Astrocyte (in vitro differentiated cells and primary cell): ENCODE measurements around the gene GTPBP3. TPM values are rescaled to one million over a fixed set of nuclear protein-coding genes. Genes with fewer than 3 reads are reported as not detected.

Source experiments
- DNase-seq: peaks from one replicate; pipeline ENCODE4 v3.0.0-alpha.2; 2010; ENCODE audit warnings: low read depth
- FAIRE-seq: peaks from 2 replicates; lab custom pipeline; 2011; peaks lifted over from hg19 to GRCh38; lab: Jason Lieb, UNC
- H2AFZ ChIP-seq: 2 replicates; pipeline ENCODE4 v1.6.0; 2012; ENCODE audit warnings: low read depth, low read length, inconsistent platforms
- H3K27ac ChIP-seq: 2 replicates; pipeline ENCODE4 v1.5.1; 2011; ENCODE audit warnings: low read depth, low read length, inconsistent platforms
- H3K27me3 ChIP-seq: 2 replicates; pipeline ENCODE4 v1.6.0; 2011; ENCODE audit warnings: low read length, inconsistent platforms; ENCODE audit not compliant: insufficient read depth
- H3K36me3 ChIP-seq: 2 replicates; pipeline ENCODE4 v1.5.1; 2011; ENCODE audit warnings: low read length, inconsistent platforms; ENCODE audit not compliant: insufficient read depth
- H3K4me1 ChIP-seq: 2 replicates; pipeline ENCODE4 v1.5.1; 2011; ENCODE audit warnings: low read length, inconsistent platforms; ENCODE audit not compliant: insufficient read depth
- H3K4me2 ChIP-seq: 2 replicates; pipeline ENCODE4 v1.6.0; 2012; ENCODE audit warnings: low read length, inconsistent platforms
- H3K4me3 ChIP-seq: 2 replicates; pipeline ENCODE4 v1.5.1; 2011; ENCODE audit warnings: low read depth, mild to moderate bottlenecking, low read length, inconsistent platforms; ENCODE audit not compliant: insufficient read depth
- H3K79me2 ChIP-seq: 2 replicates; pipeline ENCODE4 v1.6.0; 2012; ENCODE audit warnings: mild to moderate bottlenecking, low read length, inconsistent platforms; ENCODE audit not compliant: insufficient read depth
- H3K9ac ChIP-seq: 2 replicates; pipeline ENCODE4 v1.6.0; 2012; ENCODE audit warnings: mild to moderate bottlenecking, low read length, inconsistent platforms
- H3K9me3 ChIP-seq: 2 replicates; pipeline ENCODE4 v1.5.1; 2012; ENCODE audit warnings: low read depth, mild to moderate bottlenecking, low read length, inconsistent platforms; ENCODE audit not compliant: insufficient read depth
- H4K20me1 ChIP-seq: 2 replicates; pipeline ENCODE4 v1.6.0; 2012; ENCODE audit warnings: low read length, inconsistent platforms; ENCODE audit not compliant: insufficient read depth
- H3K27ac Mint-ChIP-seq: one replicate; pipeline ENCODE4 v1.8.0; 2021; ENCODE audit warnings: mild to moderate bottlenecking, mixed read lengths; ENCODE audit not compliant: unreplicated experiment
- H3K27me3 Mint-ChIP-seq: one replicate; pipeline ENCODE4 v1.8.0; 2021; ENCODE audit warnings: low read depth, mixed read lengths; ENCODE audit not compliant: unreplicated experiment
- H3K36me3 Mint-ChIP-seq: one replicate; pipeline ENCODE4 v1.8.0; 2021; ENCODE audit warnings: low read depth, mixed read lengths; ENCODE audit not compliant: unreplicated experiment
- H3K4me1 Mint-ChIP-seq: one replicate; pipeline ENCODE4 v1.8.0; 2021; ENCODE audit warnings: low read depth, mixed read lengths; ENCODE audit not compliant: unreplicated experiment
- H3K4me3 Mint-ChIP-seq: one replicate; pipeline ENCODE4 v1.8.0; 2021; ENCODE audit warnings: mild to moderate bottlenecking, moderate library complexity, mixed read lengths; ENCODE audit not compliant: unreplicated experiment
- H3K9me3 Mint-ChIP-seq: one replicate; pipeline ENCODE4 v1.8.0; 2021; ENCODE audit warnings: mild to moderate bottlenecking, mixed read lengths; ENCODE audit not compliant: unreplicated experiment
- CTCF ChIP-seq: IDR thresholded peaks from 2 replicates; pipeline ENCODE4 v1.5.1; 2011; ENCODE audit warnings: low read depth, mild to moderate bottlenecking, inconsistent platforms, low read length, moderate library complexity; ENCODE audit not compliant: insufficient read depth
- EZH2 ChIP-seq: IDR thresholded peaks from 2 replicates; pipeline ENCODE4 v1.6.1; 2012; ENCODE audit warnings: mild to moderate bottlenecking, low read length, inconsistent platforms; ENCODE audit not compliant: insufficient read depth
- total RNA-seq: library from RNA; stranded (reverse); gene quantifications from 2 replicates; pipeline ENCODE4 v1.2.1, GENCODE V29; 2021

The GTPBP3 gene
- total RNA-seq, 1 donor from 2014 or later, result 21.7 TPM

GRCh38 chr19:17311455-17312188, 25.7 kb upstream of the GTPBP3 start:
- Mint-ChIP-seq H3K4me3 (peak overlapping the region; percentile 75), H3K36me3 (peaks cover 10% of the 10 kb centered on the region), H3K9me3 (no peaks in the 10 kb centered on the region), H3K27me3 (no peaks in the 10 kb centered on the region), H3K27ac (peak overlapping the region; percentile 83), H3K4me1 (peaks cover 22% of the 10 kb centered on the region)
- DNase-seq, result peak; percentile 55
- no peaks in the 10 kb centered on the region for H3K9me3 ChIP-seq
- H3K4me1 ChIP-seq, result peaks cover 24% of the 10 kb centered on the region
- H3K36me3 ChIP-seq, result peaks cover 3% of the 10 kb centered on the region
- FAIRE-seq, result peak; percentile 39
- peaks cover 52% of the 10 kb centered on the region for H3K79me2 ChIP-seq
- peak overlapping the region; percentile 77 for H3K9ac ChIP-seq
- TF ChIP-seq CTCF (no peak), EZH2 (no peak)
- peaks cover 47% of the 10 kb centered on the region for H4K20me1 ChIP-seq
- H3K4me3 ChIP-seq, result peak overlapping the region; percentile 22
- H3K27ac ChIP-seq, result peak overlapping the region; percentile 85
- H3K4me2 ChIP-seq, result peak overlapping the region; percentile 78
- H3K27me3 ChIP-seq, result no peaks in the 10 kb centered on the region
- H2AFZ ChIP-seq, result no peak overlapping the region

- peak overlapping the region; percentile 77 for H3K9ac ChIP-seq
- Mint-ChIP-seq H3K36me3 (peaks cover 10% of the 10 kb centered on the region), H3K4me3 (peak overlapping the region; percentile 75), H3K9me3 (no peaks in the 10 kb centered on the region), H3K27ac (peak overlapping the region; percentile 83), H3K4me1 (peaks cover 22% of the 10 kb centered on the region), H3K27me3 (no peaks in the 10 kb centered on the region)
- peak overlapping the region; percentile 85 for H3K27ac ChIP-seq
- no peak overlapping the region for H2AFZ ChIP-seq
- H3K9me3 ChIP-seq, result no peaks in the 10 kb centered on the region
- H3K36me3 ChIP-seq, result peaks cover 3% of the 10 kb centered on the region
- H3K27me3 ChIP-seq, result no peaks in the 10 kb centered on the region
- peak overlapping the region; percentile 22 for H3K4me3 ChIP-seq
- H3K4me2 ChIP-seq, result peak overlapping the region; percentile 78
- FAIRE-seq (no peak), DNase-seq (no peak)
- peaks cover 51% of the 10 kb centered on the region for H3K79me2 ChIP-seq
- TF ChIP-seq CTCF (no peak), EZH2 (no peak)
- peaks cover 24% of the 10 kb centered on the region for H3K4me1 ChIP-seq
- H4K20me1 ChIP-seq, result peaks cover 47% of the 10 kb centered on the region
Observed at GRCh38 chr19:17312189-17313113, 24.9 kb upstream of the GTPBP3 start.
